ENCODE measurements around the gene COL23A1. TPM values are rescaled to one million over a fixed set of nuclear protein-coding genes. Genes with fewer than 3 reads are reported as not detected.

The COL23A1 gene
- total RNA-seq, 4 donors from 2014 or later = 2.5 to 3.4 (median 3.0) TPM

- no peak for DNase-seq (ENCODE audit: low spot score in 2 of 2)
- H3K4me3 ChIP-seq (ENCODE audit: low read depth, poor library complexity, severe bottlenecking) = no peak overlapping the region
- no peak for TF ChIP-seq CTCF (IDR thresholded peaks at IDR 0.05)
- no peak for TF ChIP-seq POLR2A (IDR thresholded peaks at IDR 0.05)
- intact Hi-C loops (cut with DNase I; ENCODE audit: low total_unique reads) = loop anchor here (10.0 kb wide), 1 partner anchor 284 kb away; no protein-coding TSS in a partner anchor
- 85 to 94% methylated on average over 4 of the region's 4 CpGs for WGBS, 2 donors
Observed at GRCh38 chr5:178271231-178271630, 319.0 kb downstream of the COL23A1 start.

GRCh38 chr5:178269499-178269898 lies 320.7 kb downstream of the COL23A1 start:
- intact Hi-C loops (cut with DNase I; ENCODE audit: low total_unique reads) = no loop called here
- no peak for DNase-seq (ENCODE audit: low spot score in 2 of 2)
- no peak overlapping the region for H3K4me3 ChIP-seq (ENCODE audit: low read depth, poor library complexity, severe bottlenecking)
- 92 to 97% methylated on average over 1 of the region's 1 CpG for WGBS, 2 donors
- no peak for TF ChIP-seq POLR2A (IDR thresholded peaks at IDR 0.05)
- no peak for TF ChIP-seq CTCF (IDR thresholded peaks at IDR 0.05)

GRCh38 chr5:178267876-178268275 lies 322.3 kb downstream of the COL23A1 start:
- intact Hi-C loops (cut with DNase I; ENCODE audit: low total_unique reads) = no loop called here
- no peak for TF ChIP-seq CTCF (IDR thresholded peaks at IDR 0.05)
- TF ChIP-seq POLR2A (IDR thresholded peaks at IDR 0.05) = no peak
- no peak for DNase-seq (ENCODE audit: low spot score in 2 of 2)
- H3K4me3 ChIP-seq (ENCODE audit: low read depth, poor library complexity, severe bottlenecking) = no peak overlapping the region
- 84 to 87% methylated on average over 10 of the region's 10 CpGs for WGBS, 2 donors

- TF ChIP-seq POLR2A (IDR thresholded peaks at IDR 0.05) (no peak), CTCF (IDR thresholded peaks at IDR 0.05) (no peak)
- H3K4me3 ChIP-seq (ENCODE audit: low read depth, poor library complexity, severe bottlenecking) = no peak overlapping the region
Observed at GRCh38 chr5:178267245-178267644, 322.9 kb downstream of the COL23A1 start.

GRCh38 chr5:178266581-178266980 lies 323.6 kb downstream of the COL23A1 start:
- H3K4me3 ChIP-seq (ENCODE audit: low read depth, poor library complexity, severe bottlenecking) = no peak overlapping the region
- TF ChIP-seq CTCF (IDR thresholded peaks at IDR 0.05) (no peak), POLR2A (IDR thresholded peaks at IDR 0.05) (no peak)
- intact Hi-C loops (cut with DNase I; ENCODE audit: low total_unique reads) = no loop called here
- whole genome bisulfite sequencing, 2 donors = 84 to 95% methylated on average over 10 of the region's 10 CpGs
- no peak for DNase-seq (ENCODE audit: low spot score in 2 of 2)

More at GRCh38 chr5:178267245-178267644, 322.9 kb downstream of the COL23A1 start:
- DNase-seq (ENCODE audit: low spot score in 2 of 2) = no peak
- intact Hi-C loops (cut with DNase I; ENCODE audit: low total_unique reads) = no loop called here
- 61 to 69% methylated on average over 6 of the region's 6 CpGs for WGBS, 2 donors

GRCh38 chr5:178265746-178266145 lies 324.4 kb downstream of the COL23A1 start:
- intact Hi-C loops (cut with DNase I; ENCODE audit: low total_unique reads) = no loop called here
- WGBS, 2 donors = 95 to 96% methylated on average over 7 of the region's 7 CpGs
- H3K4me3 ChIP-seq (ENCODE audit: low read depth, poor library complexity, severe bottlenecking) = no peak overlapping the region
- DNase-seq (ENCODE audit: low spot score in 2 of 2) = no peak
- TF ChIP-seq POLR2A (IDR thresholded peaks at IDR 0.05) = no peak
- no peak for TF ChIP-seq CTCF (IDR thresholded peaks at IDR 0.05)

Measured in lower leg skin (tissue), 4 donors.